ENCODE results near the gene CXCL1. TPM values are rescaled to one million over a fixed set of nuclear protein-coding genes. Genes with fewer than 3 reads are reported as not detected.

CXCL1 gene
- total and polyA plus RNA-seq, 5 donors from 2014 or later, result not detected

- H3K4me3 Mint-ChIP-seq, result no peak overlapping the region
- no peaks in the 10 kb centered on the region for H3K36me3 Mint-ChIP-seq
- Histone ChIP-seq H3K27ac (ENCODE audit: insufficient read depth, low read length, poor library complexity, severe bottlenecking) (no peak overlapping the region), H3K36me3 (ENCODE audit: control insufficient read depth, insufficient read depth, low read length) (no peaks in the 10 kb centered on the region), H3K4me3 (ENCODE audit: low read depth, low read length) (no peak overlapping the region), H3K9me3 (ENCODE audit: control insufficient read depth in 2 of 2, low read length in 2 of 2) (no peaks in the 10 kb centered on the region), H3K27me3 (ENCODE audit: control insufficient read depth, insufficient read depth, low read length) (no peaks in the 10 kb centered on the region), H3K4me1 (ENCODE audit: control insufficient read depth, insufficient read depth, low read length, poor library complexity, severe bottlenecking) (no peaks in the 10 kb centered on the region)
- H3K4me1 Mint-ChIP-seq, result no peaks in the 10 kb centered on the region
- DNase-seq (no peak), ATAC-seq (ENCODE audit: low read depth in 2 of 2) (no peak)
- H3K27me3 Mint-ChIP-seq, result no peaks in the 10 kb centered on the region
- H3K27ac Mint-ChIP-seq, result peak overlapping the region in 1 of 3 donors; percentile 68
- peaks cover 0 to 3% (median 0%) of the 10 kb centered on the region in 7 donors for H3K9me3 Mint-ChIP-seq
These were observed 16.5 kb downstream of the CXCL1 start for GRCh38 chr4:73885574-73886267.

- no peaks in the 10 kb centered on the region for H3K9me3 ChIP-seq (ENCODE audit: control insufficient read depth in 2 of 2, low read length in 2 of 2)
- no peaks in the 10 kb centered on the region for H3K27me3 Mint-ChIP-seq
- no peaks in the 10 kb centered on the region for H3K36me3 ChIP-seq (ENCODE audit: control insufficient read depth, insufficient read depth, low read length)
- H3K4me1 Mint-ChIP-seq, result no peaks in the 10 kb centered on the region
- no peaks in the 10 kb centered on the region for H3K4me1 ChIP-seq (ENCODE audit: control insufficient read depth, insufficient read depth, low read length, poor library complexity, severe bottlenecking)
- H3K27ac ChIP-seq (ENCODE audit: insufficient read depth, low read length, poor library complexity, severe bottlenecking), result no peak overlapping the region
- no peak for DNase-seq
- no peaks in the 10 kb centered on the region for H3K36me3 Mint-ChIP-seq
- no peak overlapping the region for H3K4me3 Mint-ChIP-seq
- no peak overlapping the region for H3K4me3 ChIP-seq (ENCODE audit: low read depth, low read length)
- H3K27me3 ChIP-seq (ENCODE audit: control insufficient read depth, insufficient read depth, low read length), result no peaks in the 10 kb centered on the region
- H3K27ac Mint-ChIP-seq, result no peak overlapping the region
- no peak for ATAC-seq (ENCODE audit: low read depth in 2 of 2)
- peaks cover 0 to 3% (median 0%) of the 10 kb centered on the region in 7 donors for H3K9me3 Mint-ChIP-seq
These were observed 22.1 kb downstream of the CXCL1 start for GRCh38 chr4:73891326-73891725.

- no peak overlapping the region for H3K27ac ChIP-seq (ENCODE audit: insufficient read depth, low read length, poor library complexity, severe bottlenecking)
- H3K9me3 Mint-ChIP-seq, result peaks cover 0 to 3% (median 0%) of the 10 kb centered on the region in 7 donors
- H3K27me3 Mint-ChIP-seq, result no peaks in the 10 kb centered on the region
These were observed 22.7 kb downstream of the CXCL1 start for GRCh38 chr4:73891739-73892405.

GRCh38 chr4:73892966-73893365 is 23.8 kb downstream of the CXCL1 start:
- Mint-ChIP-seq H3K9me3 (peaks cover 0 to 3% (median 0%) of the 10 kb centered on the region in 7 donors), H3K4me3 (no peak overlapping the region), H3K4me1 (no peaks in the 10 kb centered on the region), H3K27ac (no peak overlapping the region), H3K36me3 (no peaks in the 10 kb centered on the region), H3K27me3 (no peaks in the 10 kb centered on the region)
- no peaks in the 10 kb centered on the region for H3K36me3 ChIP-seq (ENCODE audit: control insufficient read depth, insufficient read depth, low read length)
- H3K9me3 ChIP-seq (ENCODE audit: control insufficient read depth in 2 of 2, low read length in 2 of 2), result no peaks in the 10 kb centered on the region
- H3K27ac ChIP-seq (ENCODE audit: insufficient read depth, low read length, poor library complexity, severe bottlenecking), result no peak overlapping the region
- no peak overlapping the region for H3K4me3 ChIP-seq (ENCODE audit: low read depth, low read length)
- no peaks in the 10 kb centered on the region for H3K4me1 ChIP-seq (ENCODE audit: control insufficient read depth, insufficient read depth, low read length, poor library complexity, severe bottlenecking)
- no peak for ATAC-seq (ENCODE audit: low read depth in 2 of 2)
- DNase-seq, result no peak
- H3K27me3 ChIP-seq (ENCODE audit: control insufficient read depth, insufficient read depth, low read length), result no peaks in the 10 kb centered on the region

More at GRCh38 chr4:73891739-73892405, 22.7 kb downstream of the CXCL1 start:
- no peaks in the 10 kb centered on the region for H3K4me1 ChIP-seq (ENCODE audit: control insufficient read depth, insufficient read depth, low read length, poor library complexity, severe bottlenecking)
- H3K27ac Mint-ChIP-seq, result no peak overlapping the region
- H3K4me3 ChIP-seq (ENCODE audit: low read depth, low read length), result no peak overlapping the region
- no peak overlapping the region for H3K4me3 Mint-ChIP-seq
- H3K27me3 ChIP-seq (ENCODE audit: control insufficient read depth, insufficient read depth, low read length), result no peaks in the 10 kb centered on the region
- H3K9me3 ChIP-seq (ENCODE audit: control insufficient read depth in 2 of 2, low read length in 2 of 2), result no peaks in the 10 kb centered on the region
- no peak for ATAC-seq (ENCODE audit: low read depth in 2 of 2)
- DNase-seq, result no peak
- H3K4me1 Mint-ChIP-seq, result no peaks in the 10 kb centered on the region
- no peaks in the 10 kb centered on the region for H3K36me3 Mint-ChIP-seq
- H3K36me3 ChIP-seq (ENCODE audit: control insufficient read depth, insufficient read depth, low read length), result no peaks in the 10 kb centered on the region

GRCh38 chr4:73894001-73894400 is 24.8 kb downstream of the CXCL1 start:
- Mint-ChIP-seq H3K4me1 (no peaks in the 10 kb centered on the region), H3K36me3 (no peaks in the 10 kb centered on the region), H3K27me3 (no peaks in the 10 kb centered on the region), H3K27ac (no peak overlapping the region), H3K9me3 (peaks cover 0 to 3% (median 0%) of the 10 kb centered on the region in 7 donors), H3K4me3 (no peak overlapping the region)
- Histone ChIP-seq H3K36me3 (ENCODE audit: control insufficient read depth, insufficient read depth, low read length) (no peaks in the 10 kb centered on the region), H3K9me3 (ENCODE audit: control insufficient read depth in 2 of 2, low read length in 2 of 2) (no peaks in the 10 kb centered on the region), H3K4me3 (ENCODE audit: low read depth, low read length) (no peak overlapping the region), H3K4me1 (ENCODE audit: control insufficient read depth, insufficient read depth, low read length, poor library complexity, severe bottlenecking) (no peaks in the 10 kb centered on the region), H3K27me3 (ENCODE audit: control insufficient read depth, insufficient read depth, low read length) (no peaks in the 10 kb centered on the region), H3K27ac (ENCODE audit: insufficient read depth, low read length, poor library complexity, severe bottlenecking) (no peak overlapping the region)
- DNase-seq (no peak), ATAC-seq (ENCODE audit: low read depth in 2 of 2) (no peak)

- H3K4me3 ChIP-seq (ENCODE audit: low read depth, low read length), result no peak overlapping the region
- no peak overlapping the region for H3K27ac Mint-ChIP-seq
- no peaks in the 10 kb centered on the region for H3K27me3 Mint-ChIP-seq
- H3K4me1 ChIP-seq (ENCODE audit: control insufficient read depth, insufficient read depth, low read length, poor library complexity, severe bottlenecking), result no peaks in the 10 kb centered on the region
- H3K27me3 ChIP-seq (ENCODE audit: control insufficient read depth, insufficient read depth, low read length), result no peaks in the 10 kb centered on the region
- H3K4me1 Mint-ChIP-seq, result no peaks in the 10 kb centered on the region
- no peaks in the 10 kb centered on the region for H3K36me3 Mint-ChIP-seq
- H3K36me3 ChIP-seq (ENCODE audit: control insufficient read depth, insufficient read depth, low read length), result no peaks in the 10 kb centered on the region
- ATAC-seq (ENCODE audit: low read depth in 2 of 2) (no peak), DNase-seq (no peak)
- H3K9me3 Mint-ChIP-seq, result peaks cover 0 to 3% (median 0%) of the 10 kb centered on the region in 7 donors
- H3K9me3 ChIP-seq (ENCODE audit: control insufficient read depth in 2 of 2, low read length in 2 of 2), result no peaks in the 10 kb centered on the region
- no peak overlapping the region for H3K4me3 Mint-ChIP-seq
- no peak overlapping the region for H3K27ac ChIP-seq (ENCODE audit: insufficient read depth, low read length, poor library complexity, severe bottlenecking)
These were observed 26.3 kb downstream of the CXCL1 start for GRCh38 chr4:73895201-73896175.

GRCh38 chr4:73896416-73896815 is 27.2 kb downstream of the CXCL1 start:
- H3K4me3 Mint-ChIP-seq, result no peak overlapping the region
- Histone ChIP-seq H3K27ac (ENCODE audit: insufficient read depth, low read length, poor library complexity, severe bottlenecking) (no peak overlapping the region), H3K4me1 (ENCODE audit: control insufficient read depth, insufficient read depth, low read length, poor library complexity, severe bottlenecking) (no peaks in the 10 kb centered on the region), H3K4me3 (ENCODE audit: low read depth, low read length) (no peak overlapping the region), H3K27me3 (ENCODE audit: control insufficient read depth, insufficient read depth, low read length) (no peaks in the 10 kb centered on the region), H3K36me3 (ENCODE audit: control insufficient read depth, insufficient read depth, low read length) (no peaks in the 10 kb centered on the region), H3K9me3 (ENCODE audit: control insufficient read depth in 2 of 2, low read length in 2 of 2) (no peaks in the 10 kb centered on the region)
- ATAC-seq (ENCODE audit: low read depth in 2 of 2) (no peak), DNase-seq (no peak)
- H3K36me3 Mint-ChIP-seq, result no peaks in the 10 kb centered on the region
- H3K9me3 Mint-ChIP-seq, result peaks cover 0 to 3% (median 0%) of the 10 kb centered on the region in 7 donors
- no peak overlapping the region for H3K27ac Mint-ChIP-seq
- no peaks in the 10 kb centered on the region for H3K27me3 Mint-ChIP-seq
- H3K4me1 Mint-ChIP-seq, result no peaks in the 10 kb centered on the region

Data from CD4-positive, CD25-positive, alpha-beta regulatory T cell (primary cell).